Natural killer cell (primary cell): ENCODE results near the gene OR11H12. TPM values are rescaled to one million over a fixed set of nuclear protein-coding genes. Genes with fewer than 3 reads are reported as not detected.
A peak's percentile ranks its signal among the peaks of the same experiment; 100 is the strongest.
"Not testable (repeated sequence)": the region's sequence is repeated elsewhere in the genome, so short reads cannot be mapped to it uniquely, and the experiment has no call there.

ENCODE experiments used
- ATAC-seq, 3 donors: fragments of 150-1000 bp in 2 of 3; fragments of 200-7000 bp in 1 of 3; cut with Tn5 transposase; 1 replicate in 1 of 3; 2 replicates in 2 of 3; pipeline ENCODE4 v1.10.0; 2021; ENCODE audit warnings: mild to moderate bottlenecking in 2 of 3, moderate library complexity in 2 of 3
- DNase-seq, 2 donors: peaks; one replicate each; pipeline versions ENCODE4 v3.0.0 to v3.0.0-alpha.2; 2013 to 2021; ENCODE audit warnings: mixed read lengths in 1 of 2
- H3K27ac ChIP-seq: one replicate; pipeline ENCODE4 v1.5.1; 2013; ENCODE audit warnings: mild to moderate bottlenecking, low read length
- H3K27me3 ChIP-seq: one replicate; pipeline ENCODE4 v1.6.1; 2013; ENCODE audit warnings: low read length; ENCODE audit not compliant: control insufficient read depth, insufficient read depth
- H3K36me3 ChIP-seq: one replicate; pipeline ENCODE4 v1.6.1; 2013; ENCODE audit warnings: low read length; ENCODE audit not compliant: control insufficient read depth, insufficient read depth
- H3K4me1 ChIP-seq: one replicate; pipeline ENCODE4 v1.6.1; 2013; ENCODE audit warnings: low read length; ENCODE audit not compliant: control insufficient read depth, insufficient read depth
- H3K4me3 ChIP-seq: one replicate; pipeline ENCODE4 v1.5.1; 2013; ENCODE audit warnings: low read length
- H3K9me3 ChIP-seq: one replicate; pipeline ENCODE4 v1.6.1; 2013; ENCODE audit warnings: low read length; ENCODE audit not compliant: control insufficient read depth, insufficient read depth
- H3K27ac Mint-ChIP-seq, 2 donors: one replicate each; pipeline ENCODE4 v1.8.0; 2022; ENCODE audit warnings: mild to moderate bottlenecking in 2 of 2, mixed read lengths in 2 of 2, moderate library complexity in 1 of 2
- H3K27me3 Mint-ChIP-seq, 2 donors: one replicate each; pipeline ENCODE4 v1.8.0; 2022; ENCODE audit warnings: low read depth in 2 of 2, mixed read lengths in 2 of 2
- H3K36me3 Mint-ChIP-seq: one replicate; pipeline ENCODE4 v1.8.0; 2022; ENCODE audit warnings: mixed read lengths
- H3K4me1 Mint-ChIP-seq, 2 donors: one replicate each; pipeline ENCODE4 v1.8.0; 2022; ENCODE audit warnings: mixed read lengths in 2 of 2
- H3K4me3 Mint-ChIP-seq: one replicate; pipeline ENCODE4 v1.8.0; 2022; ENCODE audit warnings: mild to moderate bottlenecking, moderate library complexity, mixed read lengths
- H3K9me3 Mint-ChIP-seq, 2 donors: one replicate each; pipeline ENCODE4 v1.8.0; 2022; ENCODE audit warnings: mixed read lengths in 2 of 2
- WGBS: methylation state at CpG from one replicate; pipeline ENCODE4 v1.1.7; 2013; ENCODE audit warnings: missing lambda C conversion rate; ENCODE audit not compliant: insufficient coverage; 5-methylcytosine and 5-hydroxymethylcytosine counted together
- intact Hi-C: fragments of 100-400 bp; cut with micrococcal nuclease; formaldehyde crosslinking; loops from one replicate; pipeline ENCODE4 v1.14.2; 2022
- total RNA-seq, 4 donors: library from RNA; stranded (reverse); fragments of 120-200 nt in 1 of 4; gene quantifications; one replicate each; pipeline versions ENCODE4 v1.2.3 to v1.2.4, GENCODE V29; 2013 to 2022

Gene OR11H12, protein sequence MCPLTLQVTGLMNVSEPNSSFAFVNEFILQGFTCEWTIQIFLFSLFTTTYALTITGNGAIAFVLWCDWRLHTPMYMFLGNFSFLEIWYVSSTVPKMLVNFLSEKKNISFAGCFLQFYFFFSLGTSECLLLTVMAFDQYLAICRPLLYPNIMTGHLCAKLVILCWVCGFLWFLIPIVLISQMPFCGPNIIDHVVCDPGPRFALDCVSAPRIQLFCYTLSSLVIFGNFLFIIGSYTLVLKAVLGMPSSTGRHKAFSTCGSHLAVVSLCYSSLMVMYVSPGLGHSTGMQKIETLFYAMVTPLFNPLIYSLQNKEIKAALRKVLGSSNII
- total RNA-seq = not detected
- not detected for total RNA-seq (2013)

DNA sequence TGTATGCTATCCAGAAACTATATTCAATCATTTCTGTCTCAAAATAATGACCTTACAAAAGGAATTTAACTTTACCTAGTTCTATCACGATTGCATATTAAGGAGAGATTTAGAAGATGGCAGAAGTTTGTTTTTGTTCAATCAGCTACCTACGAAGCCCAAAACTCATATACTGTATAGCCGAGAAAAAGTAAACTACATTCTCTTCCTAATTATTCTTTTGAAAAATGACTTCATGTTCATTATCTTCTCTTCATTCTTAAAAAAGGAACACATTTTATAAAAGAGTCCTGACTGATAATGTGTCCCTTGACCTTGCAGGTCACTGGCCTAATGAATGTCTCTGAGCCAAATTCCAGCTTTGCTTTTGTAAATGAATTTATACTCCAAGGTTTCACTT lies at the start of gene OR11H12:
TSS of gene OR11H12 (plus strand) at position 301 of the 400 bp plus-strand sequence. CDS start at position 301, 0 bp downstream.
- H3K27me3 Mint-ChIP-seq, H3K36me3 Mint-ChIP-seq, H3K9me3 ChIP-seq, intact Hi-C loops, H3K9me3 Mint-ChIP-seq, H3K4me3 ChIP-seq, H3K27ac Mint-ChIP-seq, H3K27me3 ChIP-seq, H3K4me1 ChIP-seq, ATAC-seq, DNase-seq, H3K4me1 Mint-ChIP-seq, H3K36me3 ChIP-seq, H3K4me3 Mint-ChIP-seq, H3K27ac ChIP-seq: not testable (repeated sequence)
- WGBS = no CpG with 5 or more reads among the region's 3 CpGs

DNA sequence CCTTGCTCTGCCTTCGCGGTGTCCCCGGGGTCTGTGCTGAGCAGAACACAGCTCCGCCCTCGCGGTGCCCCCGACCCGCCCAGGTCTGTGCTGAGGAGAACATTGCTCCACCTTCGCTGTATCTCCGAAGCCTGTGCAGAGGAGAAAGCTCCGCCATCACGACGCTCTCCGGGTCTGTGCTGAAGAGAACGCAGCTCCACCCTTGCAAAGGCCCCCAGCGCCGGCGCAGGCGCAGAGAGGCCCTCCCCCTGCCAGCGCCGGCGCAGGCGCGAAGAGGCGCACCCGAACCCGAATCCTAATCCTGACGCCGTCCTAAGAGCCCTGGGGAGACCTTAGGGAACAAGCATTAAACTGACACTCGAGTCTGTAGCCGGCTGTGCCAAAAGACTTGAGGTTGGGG lies 18.0 kb upstream of the OR11H12 start:
- H3K27me3 ChIP-seq, H3K4me1 Mint-ChIP-seq, H3K27ac Mint-ChIP-seq, H3K9me3 Mint-ChIP-seq, ATAC-seq, H3K36me3 ChIP-seq, H3K4me1 ChIP-seq, H3K27ac ChIP-seq, H3K4me3 Mint-ChIP-seq, H3K27me3 Mint-ChIP-seq, H3K4me3 ChIP-seq, H3K9me3 ChIP-seq, DNase-seq, intact Hi-C loops, H3K36me3 Mint-ChIP-seq: not testable (repeated sequence)
- 67% methylated on average over 10 of the region's 31 CpGs for WGBS

DNA sequence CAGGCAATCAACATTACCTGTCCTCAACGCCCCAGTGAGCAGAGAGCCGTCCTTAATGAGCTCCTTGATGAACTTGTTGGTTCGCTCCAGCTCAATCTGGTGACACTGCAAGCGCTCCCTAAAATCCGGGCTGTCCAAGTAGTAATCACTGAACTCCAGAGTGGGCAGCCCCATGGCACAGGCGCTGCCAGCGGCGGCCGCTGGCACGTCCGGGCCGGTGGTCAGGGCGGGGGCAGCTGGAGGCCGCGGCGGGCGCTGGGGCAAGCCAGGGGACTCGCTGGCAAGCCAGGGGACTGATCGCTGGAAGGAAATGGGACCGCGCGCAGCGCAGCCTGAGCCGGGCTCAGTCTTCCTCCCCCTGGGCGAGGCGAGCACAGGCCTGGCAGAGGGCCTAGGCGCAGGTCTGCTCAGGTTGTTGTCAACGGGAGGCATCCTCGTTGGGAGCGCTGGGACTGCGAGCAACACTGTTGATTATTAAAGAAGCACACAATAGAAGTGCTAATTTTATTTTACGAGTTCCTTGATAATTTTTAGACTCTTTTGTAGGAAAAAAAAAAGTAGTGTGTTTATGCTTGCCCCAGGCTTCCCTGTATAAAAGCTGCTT lies 25.8 kb downstream of the OR11H12 start:
- H3K9me3 Mint-ChIP-seq, H3K4me1 Mint-ChIP-seq, H3K4me3 Mint-ChIP-seq, intact Hi-C loops, H3K27ac Mint-ChIP-seq, H3K27me3 ChIP-seq, H3K27ac ChIP-seq, H3K9me3 ChIP-seq, H3K27me3 Mint-ChIP-seq, H3K4me1 ChIP-seq, H3K36me3 Mint-ChIP-seq, H3K4me3 ChIP-seq, H3K36me3 ChIP-seq, DNase-seq, ATAC-seq: not testable (repeated sequence)
- WGBS = no CpG with 5 or more reads among the region's 32 CpGs

DNA sequence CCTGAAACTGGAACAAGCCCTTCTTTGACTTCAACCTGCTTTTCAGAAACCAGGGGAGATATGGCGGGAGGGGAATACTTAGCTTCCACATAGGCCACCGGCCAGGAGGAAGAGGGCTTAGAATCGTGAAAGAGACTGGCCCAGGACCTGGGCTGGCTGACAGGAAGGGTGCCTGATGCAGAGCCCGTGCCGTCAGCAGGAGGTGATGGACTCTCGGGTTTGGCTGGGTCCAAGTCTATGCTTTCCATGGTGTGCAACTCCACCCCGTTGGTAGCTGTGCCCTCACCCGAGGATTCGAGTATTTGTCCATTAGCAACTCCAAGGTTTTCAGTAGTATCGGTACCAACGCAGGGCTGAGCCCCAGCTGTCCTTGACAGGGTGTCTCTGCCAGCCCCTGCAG lies 35.1 kb downstream of the OR11H12 start:
- H3K9me3 Mint-ChIP-seq, H3K27me3 ChIP-seq, H3K4me3 ChIP-seq, H3K9me3 ChIP-seq, H3K36me3 ChIP-seq, H3K4me3 Mint-ChIP-seq, H3K4me1 Mint-ChIP-seq, H3K27ac Mint-ChIP-seq, H3K4me1 ChIP-seq, H3K36me3 Mint-ChIP-seq, ATAC-seq, H3K27ac ChIP-seq, H3K27me3 Mint-ChIP-seq, intact Hi-C loops, DNase-seq: not testable (repeated sequence)
- no CpG with 5 or more reads among the region's 11 CpGs for WGBS

DNA sequence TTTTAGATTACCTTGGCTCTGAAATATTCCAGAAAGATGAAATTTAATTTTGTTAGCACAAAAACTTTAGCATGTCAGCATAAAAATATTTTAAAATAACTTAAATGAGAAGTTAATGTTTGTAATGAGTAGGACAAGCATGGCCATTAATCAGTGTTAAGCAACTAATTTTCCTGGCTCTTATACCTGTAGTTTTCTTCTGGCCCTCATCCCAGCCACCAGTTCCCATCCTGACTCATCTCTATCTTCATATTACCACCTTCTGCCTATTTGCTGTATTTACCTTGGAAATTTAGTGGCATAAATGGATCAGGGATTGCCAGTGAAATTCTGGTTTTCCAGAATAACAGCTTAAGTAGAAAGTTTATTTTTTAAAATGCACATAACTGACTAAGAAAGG lies 37.1 kb downstream of the OR11H12 start:
- intact Hi-C loops, H3K9me3 Mint-ChIP-seq, H3K36me3 Mint-ChIP-seq, H3K4me3 ChIP-seq, H3K4me1 ChIP-seq, H3K36me3 ChIP-seq, ATAC-seq, H3K27ac Mint-ChIP-seq, H3K27me3 Mint-ChIP-seq, H3K27ac ChIP-seq, H3K4me1 Mint-ChIP-seq, H3K9me3 ChIP-seq, DNase-seq, H3K4me3 Mint-ChIP-seq, H3K27me3 ChIP-seq: not testable (repeated sequence)

DNA sequence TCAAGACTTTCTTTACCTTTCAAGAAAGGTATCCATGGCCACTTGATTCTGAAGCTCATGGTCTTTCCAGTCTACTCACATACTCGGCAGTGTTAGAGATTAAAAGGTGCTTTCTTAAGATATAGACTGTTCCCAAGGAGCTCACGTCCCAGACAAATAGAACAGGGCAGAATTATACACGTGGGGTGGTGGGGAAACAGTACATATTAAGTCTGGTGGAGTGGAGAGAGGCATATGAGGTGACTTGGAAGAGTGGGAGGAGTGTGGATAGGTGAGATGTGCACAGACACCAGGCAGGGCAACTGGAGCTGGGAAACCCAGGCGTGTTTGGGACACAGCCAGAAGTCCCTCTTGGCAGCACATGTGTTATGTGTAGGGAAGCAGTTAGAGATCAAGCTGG lies 37.9 kb downstream of the OR11H12 start:
- H3K9me3 Mint-ChIP-seq, H3K36me3 Mint-ChIP-seq: not testable (repeated sequence)
- 19% methylated on average over 2 of the region's 4 CpGs for WGBS

DNA sequence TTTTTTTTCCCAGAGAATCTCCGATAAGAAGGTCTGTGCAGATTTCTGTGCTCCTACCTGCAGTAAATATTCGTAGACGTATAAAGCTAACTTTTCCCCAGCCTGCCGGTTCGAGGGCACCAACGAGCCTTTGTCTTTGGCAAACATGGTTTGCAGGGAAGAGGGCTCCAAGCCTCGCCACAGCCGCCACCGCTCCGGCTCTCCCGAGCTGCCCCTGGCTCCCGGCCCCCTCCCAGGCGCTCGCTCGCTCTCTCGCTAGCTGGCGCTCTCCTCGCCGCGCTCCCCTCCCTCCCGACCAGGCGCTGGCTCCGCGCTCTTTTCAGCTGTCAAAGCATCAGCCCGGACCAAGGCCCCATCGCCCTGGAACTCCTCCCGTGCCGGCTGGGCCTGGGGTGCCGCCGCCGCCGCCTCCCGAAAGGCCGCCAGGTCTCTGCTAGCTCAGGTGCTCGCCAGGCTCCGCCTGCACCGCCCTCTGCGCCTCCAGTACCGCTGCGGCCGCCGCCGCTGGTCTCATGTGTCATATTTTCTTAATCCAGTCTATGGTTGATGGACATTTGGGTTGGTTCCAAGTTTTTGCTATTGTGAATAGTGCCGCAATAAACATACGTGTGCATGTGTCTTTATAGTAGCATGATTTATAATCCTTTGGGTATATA lies 45.3 kb downstream of the OR11H12 start:
- H3K27ac Mint-ChIP-seq, ATAC-seq: not testable (repeated sequence)

More for the DNA sequence above, 37.9 kb downstream of the OR11H12 start:
- H3K4me3 Mint-ChIP-seq, H3K9me3 ChIP-seq, DNase-seq, H3K27me3 Mint-ChIP-seq, H3K27ac ChIP-seq, H3K4me1 ChIP-seq, H3K36me3 ChIP-seq, H3K27ac Mint-ChIP-seq, intact Hi-C loops, H3K27me3 ChIP-seq, H3K4me1 Mint-ChIP-seq, H3K4me3 ChIP-seq: not testable (repeated sequence)
- peak in 1 of 3 donors; percentile 27 for ATAC-seq

More for the DNA sequence above, 45.3 kb downstream of the OR11H12 start:
- H3K4me3 Mint-ChIP-seq, H3K36me3 ChIP-seq, H3K27ac ChIP-seq, H3K36me3 Mint-ChIP-seq, DNase-seq, H3K4me1 ChIP-seq, H3K4me1 Mint-ChIP-seq, H3K4me3 ChIP-seq, H3K27me3 ChIP-seq, H3K27me3 Mint-ChIP-seq, H3K9me3 Mint-ChIP-seq, H3K9me3 ChIP-seq, intact Hi-C loops: not testable (repeated sequence)
- WGBS = 61% methylated on average over 11 of the region's 45 CpGs
